Liver (tissue), 9 donors: Measurements from ENCODE around the gene TMF1. TPM values are rescaled to one million over a fixed set of nuclear protein-coding genes. Genes with fewer than 3 reads are reported as not detected.

Source experiments
- DNase-seq: peaks from one replicate; pipeline ENCODE4 v3.0.0-alpha.2; 2017; ENCODE audit warnings: low spot score
- H3K27ac ChIP-seq, 2 donors: one replicate each; pipeline ENCODE4 v1.7.0; 2013; ENCODE audit warnings: inconsistent platforms in 2 of 2, low read length in 2 of 2, control low read depth in 1 of 2, low read depth in 1 of 2, mild to moderate bottlenecking in 1 of 2
- H3K27me3 ChIP-seq, 4 donors: one replicate each; pipeline versions ENCODE4 v1.6.1 to v1.7.0; 2013; ENCODE audit warnings: low read length in 3 of 4, inconsistent platforms in 1 of 4, mild to moderate bottlenecking in 1 of 4, moderate library complexity in 1 of 4; ENCODE audit not compliant: control insufficient read depth in 4 of 4, insufficient read depth in 4 of 4
- H3K36me3 ChIP-seq, 4 donors: one replicate each; pipeline versions ENCODE4 v1.6.1 to v1.7.0; 2013; ENCODE audit warnings: low read length in 3 of 4, mild to moderate bottlenecking in 3 of 4, low read depth in 1 of 4, moderate library complexity in 1 of 4; ENCODE audit not compliant: control insufficient read depth in 4 of 4, insufficient read depth in 3 of 4
- H3K4me1 ChIP-seq, 4 donors: one replicate each; pipeline versions ENCODE4 v1.6.1 to v1.7.0; 2013; ENCODE audit warnings: low read length in 3 of 4, mild to moderate bottlenecking in 3 of 4, moderate library complexity in 1 of 4; ENCODE audit not compliant: control insufficient read depth in 4 of 4, insufficient read depth in 4 of 4
- H3K4me3 ChIP-seq, 3 donors: one replicate each; pipeline versions ENCODE4 v1.6.1 to v1.7.0; 2013; ENCODE audit warnings: low read length in 3 of 3, control low read depth in 1 of 3, low read depth in 1 of 3, mild to moderate bottlenecking in 1 of 3
- H3K9ac ChIP-seq, 2 donors: one replicate each; pipeline ENCODE4 v1.7.0; 2013; ENCODE audit warnings: low read length in 2 of 2, mild to moderate bottlenecking in 2 of 2, moderate library complexity in 2 of 2, control low read depth in 1 of 2, low read depth in 1 of 2
- H3K9me3 ChIP-seq, 4 donors: one replicate each; pipeline versions ENCODE4 v1.6.1 to v1.7.0; 2013; ENCODE audit warnings: low read length in 3 of 4; ENCODE audit not compliant: control insufficient read depth in 4 of 4
- FOXA1 ChIP-seq: IDR thresholded peaks from 2 replicates; pipeline ENCODE4 v1.6.1; 2016; ENCODE audit warnings: antibody characterized with exemption
- FOXA2 ChIP-seq: IDR thresholded peaks from 2 replicates; pipeline ENCODE4 v1.6.1; 2016; ENCODE audit warnings: antibody characterized with exemption
- GABPA ChIP-seq, 2 donors: IDR thresholded peaks in 1 of 2; conservative IDR thresholded peaks in 1 of 2; 2 replicates each; pipeline ENCODE4 v1.6.1; 2016; ENCODE audit warnings: antibody characterized with exemption in 2 of 2, mild to moderate bottlenecking in 1 of 2, moderate library complexity in 1 of 2
- HNF4A ChIP-seq, 2 donors: conservative IDR thresholded peaks; 2 replicates each; pipeline ENCODE4 v1.6.1; 2016; ENCODE audit warnings: antibody characterized with exemption in 2 of 2, mild to moderate bottlenecking in 2 of 2
- HNF4G ChIP-seq: IDR thresholded peaks from 2 replicates; pipeline ENCODE4 v1.6.1; 2016; ENCODE audit warnings: antibody characterized with exemption
- JUND ChIP-seq, 2 donors: IDR thresholded peaks; 2 replicates each; pipeline ENCODE4 v1.6.1; 2016; ENCODE audit warnings: antibody characterized with exemption in 2 of 2
- NR2F2 ChIP-seq: IDR thresholded peaks from 2 replicates; pipeline ENCODE4 v1.6.1; 2016; ENCODE audit warnings: antibody characterized with exemption
- RAD21 ChIP-seq, 2 donors: IDR thresholded peaks; 2 replicates each; pipeline ENCODE4 v1.6.1; 2016; ENCODE audit warnings: antibody characterized with exemption in 2 of 2, mild to moderate bottlenecking in 2 of 2
- RXRA ChIP-seq, 2 donors: IDR thresholded peaks; 2 replicates each; pipeline ENCODE4 v1.6.1; 2017 to 2018; ENCODE audit warnings: antibody characterized with exemption in 2 of 2, mild to moderate bottlenecking in 1 of 2
- SP1 ChIP-seq: IDR thresholded peaks from 2 replicates; pipeline ENCODE4 v1.6.1; 2018; ENCODE audit warnings: antibody characterized with exemption, mild to moderate bottlenecking
- TAF1 ChIP-seq: conservative IDR thresholded peaks from 2 replicates; pipeline ENCODE4 v1.6.1; 2016; ENCODE audit warnings: antibody characterized with exemption, mild to moderate bottlenecking
- YY1 ChIP-seq: IDR thresholded peaks from 2 replicates; pipeline ENCODE4 v1.6.1; 2016; ENCODE audit warnings: antibody characterized with exemption, mild to moderate bottlenecking
- WGBS: extraction: QIAGEN DNeasy Blood & Tissue Kit; methylation state at CpG from one replicate; pipeline ENCODE4 v1.1.7; 2013; 5-methylcytosine and 5-hydroxymethylcytosine counted together
- polyA plus RNA-seq, 2 donors: library from polyadenylated mRNA; stranded (reverse) in 1 of 2; unstranded in 1 of 2; fragments of 200-250 nt in 1 of 2; fragments of >200 nt in 1 of 2; fragmentation: Nextera tagmentation in 1 of 2; extraction: Ambion mirVana in 1 of 2; gene quantifications; one replicate each; pipeline versions ENCODE4 v1.2.1 to v1.2.3, GENCODE V29; 2013 to 2015
- total RNA-seq, 2 donors: library from RNA; depleted of rRNA; stranded (reverse); fragments of >200 nt; gene quantifications; one replicate each; pipeline ENCODE4 v1.2.3, GENCODE V29; 2014
- TF ChIP-seq, protein P1 (sequence below): IDR thresholded peaks from 2 replicates; pipeline ENCODE4 v1.6.1; 2016; ENCODE audit warnings: antibody characterized with exemption
- TF ChIP-seq, protein P2 (sequence below): IDR thresholded peaks from 2 replicates; pipeline ENCODE4 v1.6.1; 2016; ENCODE audit warnings: antibody characterized with exemption
- TF ChIP-seq, protein P3 (sequence below): IDR thresholded peaks from 2 replicates; pipeline ENCODE4 v1.6.1; 2016; ENCODE audit warnings: antibody characterized with exemption, mild to moderate bottlenecking
- TF ChIP-seq, protein P4 (sequence below): fragments of 150-350 bp; IDR thresholded peaks from 2 replicates; pipeline ENCODE4 v1.5.1; 2017; ENCODE audit warnings: improper control_type of control experiment, low read depth, low read length; ENCODE audit not compliant: missing input control
- TF ChIP-seq, protein P5 (sequence below): IDR thresholded peaks from 2 replicates; pipeline ENCODE4 v1.6.1; 2016; ENCODE audit warnings: antibody characterized with exemption
- donor health status: healthy.
- donor health status: healthy.
- donor health status: healthy.
- donor health status: healthy.
- donor health status: healthy.

TMF1 gene
- total and polyA plus RNA-seq, 4 donors, result 5.5 to 19.4 (median 8.6) TPM

DNA sequence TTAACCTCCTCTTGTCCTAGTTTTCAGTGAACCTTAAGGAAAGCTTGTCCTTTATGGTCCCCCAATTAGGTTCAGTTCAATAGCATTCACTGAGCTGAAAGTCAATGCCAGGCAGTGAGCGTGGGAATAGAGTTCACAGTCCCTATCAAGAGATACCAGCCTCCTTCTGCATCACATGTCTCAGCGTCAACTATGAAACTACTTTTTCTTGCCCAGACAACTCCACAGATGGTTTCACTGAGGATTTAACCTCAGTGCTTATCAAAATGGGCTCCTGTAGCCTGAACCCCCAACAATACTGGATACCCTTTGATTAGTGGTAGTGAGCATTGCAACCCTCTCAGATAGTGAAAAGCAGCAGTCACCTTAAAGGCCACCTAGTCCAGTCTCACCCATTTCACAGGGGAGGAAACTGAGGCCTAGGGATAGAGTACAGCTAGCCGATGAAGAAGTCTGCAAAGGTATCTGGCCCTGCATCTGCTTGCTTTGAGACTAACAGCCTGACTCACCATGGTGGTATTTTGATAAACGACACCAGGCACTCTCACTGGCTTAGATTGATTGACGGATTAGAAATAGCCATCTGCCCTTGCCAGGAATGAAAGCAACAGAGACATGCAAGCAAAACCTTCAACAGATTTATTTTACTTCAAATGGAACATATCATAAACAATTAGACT is 29.6 kb upstream of the TMF1 start:
- DNase-seq, result no peak
- 85% methylated on average over 5 of the region's 5 CpGs for WGBS
- Histone ChIP-seq H3K27ac (no peak overlapping the region), H3K9ac (no peak overlapping the region), H3K9me3 (no peaks in the 10 kb centered on the region), H3K27me3 (no peaks in the 10 kb centered on the region), H3K36me3 (no peaks in the 10 kb centered on the region), H3K4me1 (peaks cover 12 to 32% (median 25%) of the 10 kb centered on the region in 4 donors), H3K4me3 (no peak overlapping the region)
- no peak for TF ChIP-seq GABPA (IDR thresholded peaks at IDR 0.05 in 1 of 2, conservative IDR thresholded peaks at IDR 0.05 in 1 of 2)
- TF ChIP-seq, protein P1, sequence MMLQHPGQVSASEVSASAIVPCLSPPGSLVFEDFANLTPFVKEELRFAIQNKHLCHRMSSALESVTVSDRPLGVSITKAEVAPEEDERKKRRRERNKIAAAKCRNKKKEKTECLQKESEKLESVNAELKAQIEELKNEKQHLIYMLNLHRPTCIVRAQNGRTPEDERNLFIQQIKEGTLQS, result no peak
- no peak for TF ChIP-seq SP1
- TF ChIP-seq RAD21 (IDR thresholded peaks at IDR 0.05), result no peak
- TF ChIP-seq, protein P2, sequence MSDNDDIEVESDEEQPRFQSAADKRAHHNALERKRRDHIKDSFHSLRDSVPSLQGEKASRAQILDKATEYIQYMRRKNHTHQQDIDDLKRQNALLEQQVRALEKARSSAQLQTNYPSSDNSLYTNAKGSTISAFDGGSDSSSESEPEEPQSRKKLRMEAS, result no peak
- TF ChIP-seq HNF4G, result no peak
- TF ChIP-seq, protein P3, sequence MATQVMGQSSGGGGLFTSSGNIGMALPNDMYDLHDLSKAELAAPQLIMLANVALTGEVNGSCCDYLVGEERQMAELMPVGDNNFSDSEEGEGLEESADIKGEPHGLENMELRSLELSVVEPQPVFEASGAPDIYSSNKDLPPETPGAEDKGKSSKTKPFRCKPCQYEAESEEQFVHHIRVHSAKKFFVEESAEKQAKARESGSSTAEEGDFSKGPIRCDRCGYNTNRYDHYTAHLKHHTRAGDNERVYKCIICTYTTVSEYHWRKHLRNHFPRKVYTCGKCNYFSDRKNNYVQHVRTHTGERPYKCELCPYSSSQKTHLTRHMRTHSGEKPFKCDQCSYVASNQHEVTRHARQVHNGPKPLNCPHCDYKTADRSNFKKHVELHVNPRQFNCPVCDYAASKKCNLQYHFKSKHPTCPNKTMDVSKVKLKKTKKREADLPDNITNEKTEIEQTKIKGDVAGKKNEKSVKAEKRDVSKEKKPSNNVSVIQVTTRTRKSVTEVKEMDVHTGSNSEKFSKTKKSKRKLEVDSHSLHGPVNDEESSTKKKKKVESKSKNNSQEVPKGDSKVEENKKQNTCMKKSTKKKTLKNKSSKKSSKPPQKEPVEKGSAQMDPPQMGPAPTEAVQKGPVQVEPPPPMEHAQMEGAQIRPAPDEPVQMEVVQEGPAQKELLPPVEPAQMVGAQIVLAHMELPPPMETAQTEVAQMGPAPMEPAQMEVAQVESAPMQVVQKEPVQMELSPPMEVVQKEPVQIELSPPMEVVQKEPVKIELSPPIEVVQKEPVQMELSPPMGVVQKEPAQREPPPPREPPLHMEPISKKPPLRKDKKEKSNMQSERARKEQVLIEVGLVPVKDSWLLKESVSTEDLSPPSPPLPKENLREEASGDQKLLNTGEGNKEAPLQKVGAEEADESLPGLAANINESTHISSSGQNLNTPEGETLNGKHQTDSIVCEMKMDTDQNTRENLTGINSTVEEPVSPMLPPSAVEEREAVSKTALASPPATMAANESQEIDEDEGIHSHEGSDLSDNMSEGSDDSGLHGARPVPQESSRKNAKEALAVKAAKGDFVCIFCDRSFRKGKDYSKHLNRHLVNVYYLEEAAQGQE, result no peak
- TF ChIP-seq JUND (IDR thresholded peaks at IDR 0.05), result no peak

DNA sequence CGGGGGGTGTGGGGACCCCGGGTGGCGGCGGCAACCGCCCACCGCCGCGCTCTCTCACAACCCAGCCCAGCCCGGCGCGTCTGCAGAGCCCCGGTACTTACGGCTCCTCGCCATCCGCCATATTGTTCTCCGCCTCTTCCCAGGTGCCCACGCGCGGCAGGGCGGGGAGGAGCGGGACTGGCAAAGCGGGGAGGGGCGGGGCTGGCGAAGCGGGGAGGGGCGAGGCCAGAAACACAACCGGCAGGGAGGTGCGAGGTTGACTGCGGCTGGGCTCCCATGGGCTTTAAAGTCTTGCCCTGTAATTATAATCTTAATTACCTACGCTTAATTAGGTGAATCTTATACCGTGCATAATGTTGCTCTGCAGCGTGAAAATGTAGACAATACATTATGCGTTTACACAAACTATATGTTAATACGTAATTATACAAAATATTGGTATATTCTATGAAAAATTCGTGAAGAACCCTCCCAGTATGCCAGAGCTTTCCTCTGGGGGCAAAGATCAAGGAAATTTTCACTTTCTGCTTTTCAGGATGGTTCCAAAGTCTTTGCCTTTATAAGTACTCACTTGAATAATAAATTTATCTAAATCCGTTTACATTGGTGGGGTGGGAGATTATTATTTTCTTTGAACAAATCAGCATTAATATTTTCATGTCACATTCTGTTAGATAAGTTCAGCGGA is 28.2 kb upstream of the TMF1 start, which contains the start of gene UBA3:
Gene UBA3 (minus strand): TSS at position 133 of the 688 bp plus-strand sequence. CDS start 12 bp downstream, at position 121.
- Histone ChIP-seq H3K9me3 (no peaks in the 10 kb centered on the region), H3K27me3 (no peaks in the 10 kb centered on the region), H3K27ac (peak within 1 kb of the TSS; percentile 4 to 48), H3K9ac (peak within 1 kb of the TSS; percentile 42 to 74), H3K4me1 (peaks cover 9 to 22% (median 15%) of the 10 kb centered on the region in 4 donors), H3K36me3 (peaks cover 0 to 3% (median 0%) of the 10 kb centered on the region in 4 donors), H3K4me3 (peak within 1 kb of the TSS; percentile 51 to 100 (median 72))
- peak; percentile 95 for DNase-seq
- 4% methylated on average over 37 of the region's 37 CpGs for WGBS
- TF ChIP-seq NR2F2 (no peak), FOXA2 (no peak), TAF1 (peak; percentile 72), JUND (IDR thresholded peaks at IDR 0.05) (no peak), RXRA (IDR thresholded peaks at IDR 0.05) (no peak), HNF4A (conservative IDR thresholded peaks at IDR 0.05) (no peak), FOXA1 (no peak), HNF4G (no peak), SP1 (no peak), GABPA (IDR thresholded peaks at IDR 0.05 in 1 of 2, conservative IDR thresholded peaks at IDR 0.05 in 1 of 2) (no peak), RAD21 (IDR thresholded peaks at IDR 0.05) (no peak), YY1 (peak; percentile 98)
- TF ChIP-seq, protein P4, sequence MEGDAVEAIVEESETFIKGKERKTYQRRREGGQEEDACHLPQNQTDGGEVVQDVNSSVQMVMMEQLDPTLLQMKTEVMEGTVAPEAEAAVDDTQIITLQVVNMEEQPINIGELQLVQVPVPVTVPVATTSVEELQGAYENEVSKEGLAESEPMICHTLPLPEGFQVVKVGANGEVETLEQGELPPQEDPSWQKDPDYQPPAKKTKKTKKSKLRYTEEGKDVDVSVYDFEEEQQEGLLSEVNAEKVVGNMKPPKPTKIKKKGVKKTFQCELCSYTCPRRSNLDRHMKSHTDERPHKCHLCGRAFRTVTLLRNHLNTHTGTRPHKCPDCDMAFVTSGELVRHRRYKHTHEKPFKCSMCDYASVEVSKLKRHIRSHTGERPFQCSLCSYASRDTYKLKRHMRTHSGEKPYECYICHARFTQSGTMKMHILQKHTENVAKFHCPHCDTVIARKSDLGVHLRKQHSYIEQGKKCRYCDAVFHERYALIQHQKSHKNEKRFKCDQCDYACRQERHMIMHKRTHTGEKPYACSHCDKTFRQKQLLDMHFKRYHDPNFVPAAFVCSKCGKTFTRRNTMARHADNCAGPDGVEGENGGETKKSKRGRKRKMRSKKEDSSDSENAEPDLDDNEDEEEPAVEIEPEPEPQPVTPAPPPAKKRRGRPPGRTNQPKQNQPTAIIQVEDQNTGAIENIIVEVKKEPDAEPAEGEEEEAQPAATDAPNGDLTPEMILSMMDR, result no peak
- TF ChIP-seq, protein P2, result no peak
- TF ChIP-seq, protein P3, result peak; percentile 31
- TF ChIP-seq, protein P5, sequence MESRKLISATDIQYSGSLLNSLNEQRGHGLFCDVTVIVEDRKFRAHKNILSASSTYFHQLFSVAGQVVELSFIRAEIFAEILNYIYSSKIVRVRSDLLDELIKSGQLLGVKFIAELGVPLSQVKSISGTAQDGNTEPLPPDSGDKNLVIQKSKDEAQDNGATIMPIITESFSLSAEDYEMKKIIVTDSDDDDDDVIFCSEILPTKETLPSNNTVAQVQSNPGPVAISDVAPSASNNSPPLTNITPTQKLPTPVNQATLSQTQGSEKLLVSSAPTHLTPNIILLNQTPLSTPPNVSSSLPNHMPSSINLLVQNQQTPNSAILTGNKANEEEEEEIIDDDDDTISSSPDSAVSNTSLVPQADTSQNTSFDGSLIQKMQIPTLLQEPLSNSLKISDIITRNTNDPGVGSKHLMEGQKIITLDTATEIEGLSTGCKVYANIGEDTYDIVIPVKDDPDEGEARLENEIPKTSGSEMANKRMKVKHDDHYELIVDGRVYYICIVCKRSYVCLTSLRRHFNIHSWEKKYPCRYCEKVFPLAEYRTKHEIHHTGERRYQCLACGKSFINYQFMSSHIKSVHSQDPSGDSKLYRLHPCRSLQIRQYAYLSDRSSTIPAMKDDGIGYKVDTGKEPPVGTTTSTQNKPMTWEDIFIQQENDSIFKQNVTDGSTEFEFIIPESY, result no peak
